Ovary (tissue), 3 donors: ENCODE measurements around the gene MAGI1.

Experiments used
- EP300 ChIP-seq: sonication (generic); formaldehyde crosslinking; IDR thresholded peaks from one replicate; pipeline ENCODE4 v1.6.1; 2017; ENCODE audit warnings: antibody characterized with exemption
- POLR2A ChIP-seq: fragments of 450-650 bp; IDR thresholded peaks from one replicate; pipeline ENCODE4 v1.6.1; 2017; ENCODE audit warnings: antibody characterized with exemption, mild to moderate bottlenecking, moderate library complexity
- TF ChIP-seq, protein P1 (sequence below), 3 donors: fragments of 450-650 bp in 2 of 3; fragments of 200-600 bp in 1 of 3; IDR thresholded peaks; one replicate each; pipeline versions ENCODE4 v1.5.1 to v1.8.0; 2016 to 2022; ENCODE audit warnings: antibody characterized with exemption in 3 of 3, mild to moderate bottlenecking in 1 of 3
- donor health status: DM: no; HTN: no; CAD: no.

DNA sequence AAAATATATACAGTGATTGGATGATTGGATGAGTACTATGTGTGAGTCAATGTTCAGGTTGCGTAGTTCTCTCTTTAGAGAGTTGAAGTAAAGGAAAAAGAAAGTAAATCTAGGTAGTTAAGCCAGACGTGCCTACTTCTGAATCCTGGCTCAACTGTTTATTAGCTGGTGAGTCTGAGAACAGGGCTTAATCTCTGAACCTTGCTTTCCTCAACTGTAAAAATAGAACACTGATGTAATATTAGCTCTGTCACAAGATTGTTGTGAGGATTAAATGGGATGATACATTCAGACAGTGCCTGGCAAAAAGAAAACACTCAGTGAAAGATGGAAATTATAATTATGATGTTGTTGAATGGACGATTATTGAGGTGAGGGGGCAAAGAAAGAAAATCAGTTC lies 413.4 kb downstream of the MAGI1 start:
- TF ChIP-seq, protein P1, sequence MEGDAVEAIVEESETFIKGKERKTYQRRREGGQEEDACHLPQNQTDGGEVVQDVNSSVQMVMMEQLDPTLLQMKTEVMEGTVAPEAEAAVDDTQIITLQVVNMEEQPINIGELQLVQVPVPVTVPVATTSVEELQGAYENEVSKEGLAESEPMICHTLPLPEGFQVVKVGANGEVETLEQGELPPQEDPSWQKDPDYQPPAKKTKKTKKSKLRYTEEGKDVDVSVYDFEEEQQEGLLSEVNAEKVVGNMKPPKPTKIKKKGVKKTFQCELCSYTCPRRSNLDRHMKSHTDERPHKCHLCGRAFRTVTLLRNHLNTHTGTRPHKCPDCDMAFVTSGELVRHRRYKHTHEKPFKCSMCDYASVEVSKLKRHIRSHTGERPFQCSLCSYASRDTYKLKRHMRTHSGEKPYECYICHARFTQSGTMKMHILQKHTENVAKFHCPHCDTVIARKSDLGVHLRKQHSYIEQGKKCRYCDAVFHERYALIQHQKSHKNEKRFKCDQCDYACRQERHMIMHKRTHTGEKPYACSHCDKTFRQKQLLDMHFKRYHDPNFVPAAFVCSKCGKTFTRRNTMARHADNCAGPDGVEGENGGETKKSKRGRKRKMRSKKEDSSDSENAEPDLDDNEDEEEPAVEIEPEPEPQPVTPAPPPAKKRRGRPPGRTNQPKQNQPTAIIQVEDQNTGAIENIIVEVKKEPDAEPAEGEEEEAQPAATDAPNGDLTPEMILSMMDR (IDR thresholded peaks at IDR 0.05) = no peak
- TF ChIP-seq EP300 = no peak
- no peak for TF ChIP-seq POLR2A
